Liver (tissue), 9 donors: ENCODE measurements around the gene LILRA1. TPM values are rescaled to one million over a fixed set of nuclear protein-coding genes. Genes with fewer than 3 reads are reported as not detected.
"Not testable (repeated sequence)": the region's sequence is repeated elsewhere in the genome, so short reads cannot be mapped to it uniquely, and the experiment has no call there.

Experiments
- DNase-seq: peaks from one replicate; pipeline ENCODE4 v3.0.0-alpha.2; 2017; ENCODE audit warnings: low spot score
- H3K27ac ChIP-seq, 2 donors: one replicate each; pipeline ENCODE4 v1.7.0; 2013; ENCODE audit warnings: inconsistent platforms in 2 of 2, low read length in 2 of 2, control low read depth in 1 of 2, low read depth in 1 of 2, mild to moderate bottlenecking in 1 of 2
- H3K27me3 ChIP-seq, 4 donors: one replicate each; pipeline versions ENCODE4 v1.6.1 to v1.7.0; 2013; ENCODE audit warnings: low read length in 3 of 4, inconsistent platforms in 1 of 4, mild to moderate bottlenecking in 1 of 4, moderate library complexity in 1 of 4; ENCODE audit not compliant: control insufficient read depth in 4 of 4, insufficient read depth in 4 of 4
- H3K36me3 ChIP-seq, 4 donors: one replicate each; pipeline versions ENCODE4 v1.6.1 to v1.7.0; 2013; ENCODE audit warnings: low read length in 3 of 4, mild to moderate bottlenecking in 3 of 4, low read depth in 1 of 4, moderate library complexity in 1 of 4; ENCODE audit not compliant: control insufficient read depth in 4 of 4, insufficient read depth in 3 of 4
- H3K4me1 ChIP-seq, 4 donors: one replicate each; pipeline versions ENCODE4 v1.6.1 to v1.7.0; 2013; ENCODE audit warnings: low read length in 3 of 4, mild to moderate bottlenecking in 3 of 4, moderate library complexity in 1 of 4; ENCODE audit not compliant: control insufficient read depth in 4 of 4, insufficient read depth in 4 of 4
- H3K4me3 ChIP-seq, 3 donors: one replicate each; pipeline versions ENCODE4 v1.6.1 to v1.7.0; 2013; ENCODE audit warnings: low read length in 3 of 3, control low read depth in 1 of 3, low read depth in 1 of 3, mild to moderate bottlenecking in 1 of 3
- H3K9ac ChIP-seq, 2 donors: one replicate each; pipeline ENCODE4 v1.7.0; 2013; ENCODE audit warnings: low read length in 2 of 2, mild to moderate bottlenecking in 2 of 2, moderate library complexity in 2 of 2, control low read depth in 1 of 2, low read depth in 1 of 2
- H3K9me3 ChIP-seq, 4 donors: one replicate each; pipeline versions ENCODE4 v1.6.1 to v1.7.0; 2013; ENCODE audit warnings: low read length in 3 of 4; ENCODE audit not compliant: control insufficient read depth in 4 of 4
- CTCF ChIP-seq: fragments of 150-350 bp; IDR thresholded peaks from 2 replicates; pipeline ENCODE4 v1.5.1; 2017; ENCODE audit warnings: improper control_type of control experiment, low read depth, low read length; ENCODE audit not compliant: missing input control
- FOXA1 ChIP-seq: IDR thresholded peaks from 2 replicates; pipeline ENCODE4 v1.6.1; 2016; ENCODE audit warnings: antibody characterized with exemption
- FOXA2 ChIP-seq: IDR thresholded peaks from 2 replicates; pipeline ENCODE4 v1.6.1; 2016; ENCODE audit warnings: antibody characterized with exemption
- HNF4A ChIP-seq, 2 donors: conservative IDR thresholded peaks; 2 replicates each; pipeline ENCODE4 v1.6.1; 2016; ENCODE audit warnings: antibody characterized with exemption in 2 of 2, mild to moderate bottlenecking in 2 of 2
- HNF4G ChIP-seq: IDR thresholded peaks from 2 replicates; pipeline ENCODE4 v1.6.1; 2016; ENCODE audit warnings: antibody characterized with exemption
- MAX ChIP-seq: IDR thresholded peaks from 2 replicates; pipeline ENCODE4 v1.6.1; 2016; ENCODE audit warnings: antibody characterized with exemption
- NR2F2 ChIP-seq: IDR thresholded peaks from 2 replicates; pipeline ENCODE4 v1.6.1; 2016; ENCODE audit warnings: antibody characterized with exemption
- RXRA ChIP-seq, 2 donors: IDR thresholded peaks; 2 replicates each; pipeline ENCODE4 v1.6.1; 2017 to 2018; ENCODE audit warnings: antibody characterized with exemption in 2 of 2, mild to moderate bottlenecking in 1 of 2
- SP1 ChIP-seq: IDR thresholded peaks from 2 replicates; pipeline ENCODE4 v1.6.1; 2018; ENCODE audit warnings: antibody characterized with exemption, mild to moderate bottlenecking
- TAF1 ChIP-seq: conservative IDR thresholded peaks from 2 replicates; pipeline ENCODE4 v1.6.1; 2016; ENCODE audit warnings: antibody characterized with exemption, mild to moderate bottlenecking
- YY1 ChIP-seq: IDR thresholded peaks from 2 replicates; pipeline ENCODE4 v1.6.1; 2016; ENCODE audit warnings: antibody characterized with exemption, mild to moderate bottlenecking
- WGBS: extraction: QIAGEN DNeasy Blood & Tissue Kit; methylation state at CpG from one replicate; pipeline ENCODE4 v1.1.7; 2013; 5-methylcytosine and 5-hydroxymethylcytosine counted together
- polyA plus RNA-seq, 2 donors: library from polyadenylated mRNA; stranded (reverse) in 1 of 2; unstranded in 1 of 2; fragments of 200-250 nt in 1 of 2; fragments of >200 nt in 1 of 2; fragmentation: Nextera tagmentation in 1 of 2; extraction: Ambion mirVana in 1 of 2; gene quantifications; one replicate each; pipeline versions ENCODE4 v1.2.1 to v1.2.3, GENCODE V29; 2013 to 2015
- total RNA-seq, 2 donors: library from RNA; depleted of rRNA; stranded (reverse); fragments of >200 nt; gene quantifications; one replicate each; pipeline ENCODE4 v1.2.3, GENCODE V29; 2014
- TF ChIP-seq, protein P1 (sequence below): IDR thresholded peaks from 2 replicates; pipeline ENCODE4 v1.6.1; 2016; ENCODE audit warnings: antibody characterized with exemption, mild to moderate bottlenecking
- TF ChIP-seq, protein P2 (sequence below): IDR thresholded peaks from 2 replicates; pipeline ENCODE4 v1.6.1; 2016; ENCODE audit warnings: antibody characterized with exemption
- donor health status: healthy.
- donor health status: healthy.
- donor health status: healthy.
- donor health status: healthy.
- donor health status: healthy.

LILRA1 gene
- total and polyA plus RNA-seq, 4 donors = 0.43 to 2.1 (median 1.2) TPM

GRCh38 chr19:54630262-54630661 is 36.8 kb downstream of the LILRA1 start, which contains the start of gene LILRB1:
TSS of gene LILRB1 (plus strand) at chr19:54630484. CDS start at chr19:54631074, 590 bp downstream.
- DNase-seq, H3K9ac ChIP-seq, H3K4me3 ChIP-seq, H3K9me3 ChIP-seq, H3K36me3 ChIP-seq, H3K27me3 ChIP-seq, H3K4me1 ChIP-seq, H3K27ac ChIP-seq: not testable (repeated sequence)
- WGBS = 56% methylated on average over 9 of the region's 9 CpGs

DNA sequence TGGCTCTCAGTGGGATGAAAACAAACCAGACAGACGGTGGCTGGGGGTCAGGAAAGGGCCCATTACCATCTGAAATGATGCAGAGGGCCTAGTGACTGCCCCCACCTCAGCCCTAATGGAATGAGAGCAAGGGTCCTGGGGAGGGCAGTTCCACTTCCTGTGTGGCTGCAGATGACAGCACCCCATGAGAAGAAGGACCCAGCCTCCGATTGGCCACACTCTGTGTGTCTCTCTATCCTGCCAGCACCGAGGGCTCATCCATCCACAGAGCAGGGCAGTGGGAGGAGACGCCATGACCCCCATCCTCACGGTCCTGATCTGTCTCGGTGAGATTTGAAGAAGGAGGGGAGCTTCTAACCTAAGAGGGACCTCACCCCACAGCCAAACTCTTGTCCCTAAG is 37.4 kb downstream of the LILRA1 start:
- TF ChIP-seq, protein P1, sequence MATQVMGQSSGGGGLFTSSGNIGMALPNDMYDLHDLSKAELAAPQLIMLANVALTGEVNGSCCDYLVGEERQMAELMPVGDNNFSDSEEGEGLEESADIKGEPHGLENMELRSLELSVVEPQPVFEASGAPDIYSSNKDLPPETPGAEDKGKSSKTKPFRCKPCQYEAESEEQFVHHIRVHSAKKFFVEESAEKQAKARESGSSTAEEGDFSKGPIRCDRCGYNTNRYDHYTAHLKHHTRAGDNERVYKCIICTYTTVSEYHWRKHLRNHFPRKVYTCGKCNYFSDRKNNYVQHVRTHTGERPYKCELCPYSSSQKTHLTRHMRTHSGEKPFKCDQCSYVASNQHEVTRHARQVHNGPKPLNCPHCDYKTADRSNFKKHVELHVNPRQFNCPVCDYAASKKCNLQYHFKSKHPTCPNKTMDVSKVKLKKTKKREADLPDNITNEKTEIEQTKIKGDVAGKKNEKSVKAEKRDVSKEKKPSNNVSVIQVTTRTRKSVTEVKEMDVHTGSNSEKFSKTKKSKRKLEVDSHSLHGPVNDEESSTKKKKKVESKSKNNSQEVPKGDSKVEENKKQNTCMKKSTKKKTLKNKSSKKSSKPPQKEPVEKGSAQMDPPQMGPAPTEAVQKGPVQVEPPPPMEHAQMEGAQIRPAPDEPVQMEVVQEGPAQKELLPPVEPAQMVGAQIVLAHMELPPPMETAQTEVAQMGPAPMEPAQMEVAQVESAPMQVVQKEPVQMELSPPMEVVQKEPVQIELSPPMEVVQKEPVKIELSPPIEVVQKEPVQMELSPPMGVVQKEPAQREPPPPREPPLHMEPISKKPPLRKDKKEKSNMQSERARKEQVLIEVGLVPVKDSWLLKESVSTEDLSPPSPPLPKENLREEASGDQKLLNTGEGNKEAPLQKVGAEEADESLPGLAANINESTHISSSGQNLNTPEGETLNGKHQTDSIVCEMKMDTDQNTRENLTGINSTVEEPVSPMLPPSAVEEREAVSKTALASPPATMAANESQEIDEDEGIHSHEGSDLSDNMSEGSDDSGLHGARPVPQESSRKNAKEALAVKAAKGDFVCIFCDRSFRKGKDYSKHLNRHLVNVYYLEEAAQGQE = no peak
- TF ChIP-seq YY1 (no peak), TAF1 (no peak), HNF4G (no peak), HNF4A (conservative IDR thresholded peaks at IDR 0.05) (no peak), CTCF (no peak), NR2F2 (no peak), RXRA (IDR thresholded peaks at IDR 0.05) (no peak), FOXA1 (no peak), SP1 (no peak), MAX (no peak), FOXA2 (no peak)
- TF ChIP-seq, protein P2, sequence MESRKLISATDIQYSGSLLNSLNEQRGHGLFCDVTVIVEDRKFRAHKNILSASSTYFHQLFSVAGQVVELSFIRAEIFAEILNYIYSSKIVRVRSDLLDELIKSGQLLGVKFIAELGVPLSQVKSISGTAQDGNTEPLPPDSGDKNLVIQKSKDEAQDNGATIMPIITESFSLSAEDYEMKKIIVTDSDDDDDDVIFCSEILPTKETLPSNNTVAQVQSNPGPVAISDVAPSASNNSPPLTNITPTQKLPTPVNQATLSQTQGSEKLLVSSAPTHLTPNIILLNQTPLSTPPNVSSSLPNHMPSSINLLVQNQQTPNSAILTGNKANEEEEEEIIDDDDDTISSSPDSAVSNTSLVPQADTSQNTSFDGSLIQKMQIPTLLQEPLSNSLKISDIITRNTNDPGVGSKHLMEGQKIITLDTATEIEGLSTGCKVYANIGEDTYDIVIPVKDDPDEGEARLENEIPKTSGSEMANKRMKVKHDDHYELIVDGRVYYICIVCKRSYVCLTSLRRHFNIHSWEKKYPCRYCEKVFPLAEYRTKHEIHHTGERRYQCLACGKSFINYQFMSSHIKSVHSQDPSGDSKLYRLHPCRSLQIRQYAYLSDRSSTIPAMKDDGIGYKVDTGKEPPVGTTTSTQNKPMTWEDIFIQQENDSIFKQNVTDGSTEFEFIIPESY = no peak
- H3K4me1 ChIP-seq = no peaks in the 10 kb centered on the region

GRCh38 chr19:54631489-54632337 is 38.3 kb downstream of the LILRA1 start:
- 74% methylated on average over 23 of the region's 23 CpGs for WGBS
- not testable (repeated sequence) for H3K4me1 ChIP-seq, H3K9me3 ChIP-seq, H3K27ac ChIP-seq, H3K4me3 ChIP-seq, H3K27me3 ChIP-seq, H3K36me3 ChIP-seq, H3K9ac ChIP-seq, DNase-seq

More for the DNA sequence above, 37.4 kb downstream of the LILRA1 start:
- WGBS = 38% methylated on average over 6 of the region's 6 CpGs
- no peak overlapping the region for H3K27ac ChIP-seq
- no peak overlapping the region for H3K4me3 ChIP-seq
- H3K9me3 ChIP-seq = peaks cover 0 to 4% (median 1%) of the 10 kb centered on the region in 4 donors
- no peak overlapping the region for H3K9ac ChIP-seq
- no peaks in the 10 kb centered on the region for H3K36me3 ChIP-seq
- peaks cover 0 to 9% (median 1%) of the 10 kb centered on the region in 4 donors for H3K27me3 ChIP-seq
- no peak for DNase-seq

DNA sequence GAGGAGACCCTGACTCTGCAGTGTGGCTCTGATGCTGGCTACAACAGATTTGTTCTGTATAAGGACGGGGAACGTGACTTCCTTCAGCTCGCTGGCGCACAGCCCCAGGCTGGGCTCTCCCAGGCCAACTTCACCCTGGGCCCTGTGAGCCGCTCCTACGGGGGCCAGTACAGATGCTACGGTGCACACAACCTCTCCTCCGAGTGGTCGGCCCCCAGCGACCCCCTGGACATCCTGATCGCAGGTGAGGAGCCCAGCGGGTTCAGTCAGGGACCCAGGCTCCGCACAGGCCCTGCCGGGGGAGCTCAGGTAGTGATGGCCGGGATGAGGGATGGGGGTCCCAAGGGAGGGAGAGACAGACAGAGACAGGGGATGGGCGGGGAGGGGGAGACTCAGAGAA is 39.1 kb downstream of the LILRA1 start:
- not testable (repeated sequence) for DNase-seq, H3K27ac ChIP-seq, H3K4me3 ChIP-seq, H3K27me3 ChIP-seq, H3K9me3 ChIP-seq, H3K36me3 ChIP-seq, H3K9ac ChIP-seq, H3K4me1 ChIP-seq
- 76% methylated on average over 16 of the region's 16 CpGs for WGBS
